Parathyroid adenoma (tissue), 2 donors: ENCODE data around the gene DSN1.

Experiments used
- H2AFZ ChIP-seq: fragments of 300-600 bp; sonication (generic); one replicate; pipeline ENCODE4 v1.7.0; 2017; ENCODE audit warnings: antibody characterized with exemption, mild to moderate bottlenecking
- H3K27ac ChIP-seq: fragments of 300-600 bp; sonication (generic); one replicate; pipeline ENCODE4 v1.7.0; 2017
- H3K27me3 ChIP-seq: fragments of 300-600 bp; sonication (generic); one replicate; pipeline ENCODE4 v1.7.0; 2017; ENCODE audit warnings: low read length; ENCODE audit not compliant: control insufficient read depth, insufficient read depth
- H3K36me3 ChIP-seq: fragments of 300-600 bp; sonication (generic); one replicate; pipeline ENCODE4 v1.7.0; 2017; ENCODE audit warnings: low read length; ENCODE audit not compliant: control insufficient read depth, insufficient read depth
- H3K4me1 ChIP-seq: fragments of 300-600 bp; sonication (generic); one replicate; pipeline ENCODE4 v1.7.0; 2017; ENCODE audit warnings: control low read depth
- H3K4me2 ChIP-seq: fragments of 300-600 bp; sonication (generic); one replicate; pipeline ENCODE4 v1.7.0; 2017; ENCODE audit warnings: low read length
- H3K4me3 ChIP-seq: fragments of 300-600 bp; sonication (generic); one replicate; pipeline ENCODE4 v1.7.0; 2017; ENCODE audit warnings: low read depth, low read length
- H3K79me2 ChIP-seq: fragments of 300-600 bp; sonication (generic); one replicate; pipeline ENCODE4 v1.7.0; 2017; ENCODE audit warnings: control low read depth
- H3K9ac ChIP-seq: fragments of 300-600 bp; sonication (generic); one replicate; pipeline ENCODE4 v1.7.0; 2017; ENCODE audit warnings: mild to moderate bottlenecking
- H3K9me3 ChIP-seq: fragments of 300-600 bp; sonication (generic); one replicate; pipeline ENCODE4 v1.7.0; 2017; ENCODE audit warnings: low read length; ENCODE audit not compliant: control insufficient read depth
- TF ChIP-seq, protein P1 (sequence below): fragments of 300-600 bp; sonication (generic); IDR thresholded peaks from one replicate; pipeline ENCODE4 v1.7.0; 2017; ENCODE audit warnings: antibody characterized with exemption, mild to moderate bottlenecking
- donor health status: primary hyperparathyroidism.

DSN1 gene

GRCh38 chr20:36815454-36816091, 42.0 kb upstream of the DSN1 start:
- H2AFZ ChIP-seq: no peak overlapping the region
- no peak overlapping the region for H3K4me2 ChIP-seq
- H3K27ac ChIP-seq: no peak overlapping the region
- no peaks in the 10 kb centered on the region for H3K36me3 ChIP-seq
- H3K4me1 ChIP-seq: peaks cover 6% of the 10 kb centered on the region
- H3K79me2 ChIP-seq: peaks cover 6% of the 10 kb centered on the region
- TF ChIP-seq, protein P1, sequence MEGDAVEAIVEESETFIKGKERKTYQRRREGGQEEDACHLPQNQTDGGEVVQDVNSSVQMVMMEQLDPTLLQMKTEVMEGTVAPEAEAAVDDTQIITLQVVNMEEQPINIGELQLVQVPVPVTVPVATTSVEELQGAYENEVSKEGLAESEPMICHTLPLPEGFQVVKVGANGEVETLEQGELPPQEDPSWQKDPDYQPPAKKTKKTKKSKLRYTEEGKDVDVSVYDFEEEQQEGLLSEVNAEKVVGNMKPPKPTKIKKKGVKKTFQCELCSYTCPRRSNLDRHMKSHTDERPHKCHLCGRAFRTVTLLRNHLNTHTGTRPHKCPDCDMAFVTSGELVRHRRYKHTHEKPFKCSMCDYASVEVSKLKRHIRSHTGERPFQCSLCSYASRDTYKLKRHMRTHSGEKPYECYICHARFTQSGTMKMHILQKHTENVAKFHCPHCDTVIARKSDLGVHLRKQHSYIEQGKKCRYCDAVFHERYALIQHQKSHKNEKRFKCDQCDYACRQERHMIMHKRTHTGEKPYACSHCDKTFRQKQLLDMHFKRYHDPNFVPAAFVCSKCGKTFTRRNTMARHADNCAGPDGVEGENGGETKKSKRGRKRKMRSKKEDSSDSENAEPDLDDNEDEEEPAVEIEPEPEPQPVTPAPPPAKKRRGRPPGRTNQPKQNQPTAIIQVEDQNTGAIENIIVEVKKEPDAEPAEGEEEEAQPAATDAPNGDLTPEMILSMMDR: no peak
- no peaks in the 10 kb centered on the region for H3K27me3 ChIP-seq
- no peak overlapping the region for H3K4me3 ChIP-seq
- H3K9me3 ChIP-seq: no peaks in the 10 kb centered on the region
- H3K9ac ChIP-seq: no peak overlapping the region

GRCh38 chr20:36812594-36813463, 39.3 kb upstream of the DSN1 start:
- TF ChIP-seq, protein P1: no peak
- Histone ChIP-seq H3K27ac (no peak overlapping the region), H3K27me3 (no peaks in the 10 kb centered on the region), H3K4me2 (peak overlapping the region; percentile 42), H3K9ac (no peak overlapping the region), H3K4me1 (no peaks in the 10 kb centered on the region), H2AFZ (no peak overlapping the region), H3K36me3 (no peaks in the 10 kb centered on the region), H3K9me3 (no peaks in the 10 kb centered on the region), H3K4me3 (peak overlapping the region; percentile 33), H3K79me2 (peaks cover 14% of the 10 kb centered on the region)

GRCh38 chr20:36808317-36809257, 35.0 kb upstream of the DSN1 start:
- H2AFZ ChIP-seq: no peak overlapping the region
- TF ChIP-seq, protein P1: peak; percentile 57
- peaks cover 14% of the 10 kb centered on the region for H3K79me2 ChIP-seq
- no peaks in the 10 kb centered on the region for H3K27me3 ChIP-seq
- no peaks in the 10 kb centered on the region for H3K4me1 ChIP-seq
- no peak overlapping the region for H3K4me2 ChIP-seq
- no peak overlapping the region for H3K9ac ChIP-seq
- no peaks in the 10 kb centered on the region for H3K36me3 ChIP-seq
- H3K27ac ChIP-seq: no peak overlapping the region
- H3K9me3 ChIP-seq: no peaks in the 10 kb centered on the region
- H3K4me3 ChIP-seq: no peak overlapping the region

GRCh38 chr20:36806049-36806448, 32.5 kb upstream of the DSN1 start:
- Histone ChIP-seq H3K27ac (no peak overlapping the region), H3K27me3 (no peaks in the 10 kb centered on the region), H3K36me3 (no peaks in the 10 kb centered on the region), H3K9me3 (no peaks in the 10 kb centered on the region), H3K9ac (no peak overlapping the region), H3K79me2 (peaks cover 7% of the 10 kb centered on the region), H3K4me3 (no peak overlapping the region), H3K4me2 (no peak overlapping the region), H3K4me1 (no peaks in the 10 kb centered on the region), H2AFZ (no peak overlapping the region)
- TF ChIP-seq, protein P1: no peak
